ENCODE measurements around the gene ITPR2.
A peak's percentile ranks its signal among the peaks of the same experiment; 100 is the strongest.
"Not testable (repeated sequence)": the region's sequence is repeated elsewhere in the genome, so short reads cannot be mapped to it uniquely, and the experiment has no call there.

ITPR2 gene

DNA sequence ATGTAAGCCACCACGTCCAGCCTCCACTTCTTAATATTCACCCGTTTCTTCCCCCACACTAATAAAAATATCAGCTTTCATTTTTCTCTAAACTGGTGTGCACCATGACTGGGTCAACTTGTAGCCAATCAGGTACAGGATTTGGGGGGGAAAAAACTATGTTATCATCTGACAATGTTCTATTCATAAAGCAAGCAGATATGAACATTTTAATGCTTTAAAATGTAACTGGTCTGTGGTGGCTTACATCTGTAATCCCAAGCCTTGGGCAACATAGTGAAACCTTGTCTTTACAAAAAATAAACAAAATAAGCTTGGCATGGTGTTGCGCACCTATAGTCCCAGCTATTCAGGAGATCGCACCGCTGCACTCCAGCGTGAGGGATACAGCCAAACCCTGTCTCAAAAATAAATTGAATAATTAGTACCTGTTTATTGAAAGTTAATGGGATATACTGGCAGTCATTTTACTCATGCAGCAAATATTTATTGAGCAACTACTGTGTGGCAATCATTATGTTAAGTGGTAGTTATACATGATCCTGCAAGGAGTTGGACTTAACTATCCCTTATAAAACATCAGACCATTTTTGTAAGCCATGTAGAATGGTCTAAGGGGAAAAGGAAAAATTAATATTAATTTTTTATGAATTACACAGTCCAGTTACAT, 15.3 kb upstream of the ITPR2 start:
- no peak for DNase-seq

GRCh38 chr12:26847431-26847830, 14.4 kb upstream of the ITPR2 start:
- no peak for DNase-seq

GRCh38 chr12:26846416-26846815, 13.4 kb upstream of the ITPR2 start:
- DNase-seq = no peak

DNA sequence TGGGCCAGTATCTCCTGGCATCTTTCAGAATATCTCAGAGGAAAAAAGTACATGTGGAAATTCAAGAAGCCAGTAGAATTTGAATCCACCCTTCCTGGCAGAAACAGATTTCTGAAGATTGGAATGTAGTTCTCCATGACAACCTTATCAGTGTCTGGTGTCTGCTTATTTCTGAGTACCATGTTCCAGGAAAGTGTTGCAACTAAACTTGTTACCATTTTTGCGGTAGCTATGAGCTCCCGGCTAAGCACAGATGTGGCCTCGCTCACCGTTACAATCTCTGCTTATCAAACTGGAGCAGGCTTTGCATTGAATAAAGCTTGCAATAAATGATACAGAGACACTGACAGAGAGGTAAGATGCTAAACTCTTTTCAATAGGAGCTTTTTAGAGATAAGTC, 13.0 kb upstream of the ITPR2 start:
- DNase-seq = no peak

GRCh38 chr12:26845057-26845666, 12.2 kb upstream of the ITPR2 start:
- DNase-seq = peak; percentile 64 to 78 (median 64)

DNA sequence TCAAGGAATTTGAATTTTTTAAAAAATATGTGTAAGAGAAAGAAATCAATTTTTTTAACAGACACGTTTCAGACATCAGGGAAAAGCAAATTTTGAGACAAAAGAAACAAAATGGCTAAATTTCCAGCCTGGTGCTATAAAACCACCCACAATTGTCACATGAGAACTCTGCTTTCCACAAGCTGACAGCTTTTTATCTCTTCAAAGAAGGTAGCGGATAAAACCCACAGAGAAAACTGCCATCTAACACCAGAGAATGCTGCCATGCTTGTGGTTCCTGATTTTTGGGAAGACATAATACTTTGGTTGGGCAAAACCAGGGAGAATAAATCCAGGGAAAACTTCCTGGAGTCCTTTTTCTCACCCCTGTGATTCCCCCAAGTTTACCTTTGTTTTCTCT, 10.3 kb upstream of the ITPR2 start:
- no peak for DNase-seq

GRCh38 chr12:26841085-26841484, 8.1 kb upstream of the ITPR2 start:
- no peak for DNase-seq

DNA sequence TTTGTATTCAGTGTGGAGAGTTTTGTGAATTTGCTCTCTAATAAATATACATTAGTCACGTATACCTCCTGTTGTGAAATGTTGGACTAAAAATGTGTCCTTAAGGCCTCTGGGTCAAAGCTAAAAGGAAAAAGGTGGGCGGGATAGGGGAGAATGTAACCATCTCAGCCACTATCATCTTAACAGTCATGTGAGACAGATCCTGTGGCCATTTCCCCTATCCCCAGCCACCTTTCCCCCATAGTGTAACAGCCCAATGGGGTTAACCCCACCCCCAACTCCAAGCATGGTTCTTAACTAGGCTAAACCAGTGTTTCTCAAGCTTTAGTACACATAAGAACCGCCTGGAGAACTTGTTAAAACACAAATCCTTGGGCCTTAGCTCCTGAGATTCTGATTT, 6.5 kb upstream of the ITPR2 start:
- peak; percentile 78 to 80 (median 79) for DNase-seq

DNA sequence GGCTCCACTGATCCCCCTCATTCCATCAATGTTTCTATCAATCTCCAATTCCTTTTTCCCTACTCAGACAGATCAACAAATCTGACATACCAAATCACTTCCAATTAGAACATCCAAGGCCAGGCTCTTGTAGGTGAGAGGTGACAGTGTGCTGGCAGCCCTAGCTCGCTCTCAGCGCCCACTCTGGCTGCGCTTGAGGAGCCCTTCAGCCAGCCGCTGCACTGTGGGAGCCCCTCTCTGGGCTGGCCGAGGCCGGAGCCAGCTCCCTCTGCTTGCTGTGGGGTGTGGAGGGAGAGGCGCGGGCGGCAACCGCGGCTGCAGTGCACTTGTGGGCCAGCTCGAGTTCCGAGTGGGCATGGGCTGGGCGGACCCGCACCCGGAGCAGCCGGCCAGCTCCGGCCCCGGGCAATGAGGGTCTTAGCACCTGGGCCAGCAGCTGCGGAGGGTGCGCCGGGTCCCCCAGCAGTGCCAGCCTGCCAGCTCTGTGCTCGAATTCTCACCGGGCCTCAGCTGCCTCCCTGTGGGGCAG, 6.0 kb upstream of the ITPR2 start:
- no peak for DNase-seq

- DNase-seq = peak; percentile 26 to 38 (median 31)
Observed at GRCh38 chr12:26836201-26836600, 3.2 kb upstream of the ITPR2 start.

- not testable (repeated sequence) for DNase-seq
Observed at GRCh38 chr12:26834503-26835060, 1.6 kb upstream of the ITPR2 start.

DNA sequence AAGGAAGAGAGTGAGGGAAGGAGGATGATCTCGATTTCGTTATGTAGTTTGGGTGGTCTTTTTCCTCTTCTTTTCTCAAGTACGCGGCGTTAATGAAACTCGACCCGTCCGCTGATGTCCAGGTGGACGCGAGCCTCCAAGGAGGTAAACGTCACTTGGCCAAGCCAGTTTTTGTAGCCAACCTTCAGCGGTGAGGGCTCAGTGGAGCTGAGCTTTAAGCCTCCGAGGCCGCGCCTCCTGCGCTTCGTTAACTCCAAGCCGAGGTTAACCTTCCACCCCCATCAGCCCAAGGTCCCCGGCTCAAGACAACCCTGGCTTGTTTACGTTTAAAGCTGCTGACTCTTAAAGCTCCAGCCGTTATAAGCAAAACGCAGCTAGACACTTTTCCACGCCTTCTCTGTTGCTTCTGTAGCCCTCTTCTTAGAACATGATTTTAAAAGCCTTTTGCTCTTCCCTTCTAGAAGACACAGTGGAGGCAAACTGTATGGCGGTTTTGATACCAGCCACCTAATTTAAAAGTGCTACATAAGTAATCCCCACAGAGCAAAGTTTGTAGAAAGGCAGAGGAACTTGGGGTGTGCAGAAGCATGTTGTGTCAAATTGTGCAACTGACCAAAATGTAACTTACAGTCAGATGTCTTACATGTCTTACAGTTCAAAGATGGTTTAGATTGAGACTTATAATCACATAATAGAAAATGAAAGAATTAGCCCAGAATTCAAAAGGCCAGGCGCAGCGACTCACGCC, 923 bp upstream of the ITPR2 start:
- peak; percentile 41 to 54 (median 46) for DNase-seq

DNA sequence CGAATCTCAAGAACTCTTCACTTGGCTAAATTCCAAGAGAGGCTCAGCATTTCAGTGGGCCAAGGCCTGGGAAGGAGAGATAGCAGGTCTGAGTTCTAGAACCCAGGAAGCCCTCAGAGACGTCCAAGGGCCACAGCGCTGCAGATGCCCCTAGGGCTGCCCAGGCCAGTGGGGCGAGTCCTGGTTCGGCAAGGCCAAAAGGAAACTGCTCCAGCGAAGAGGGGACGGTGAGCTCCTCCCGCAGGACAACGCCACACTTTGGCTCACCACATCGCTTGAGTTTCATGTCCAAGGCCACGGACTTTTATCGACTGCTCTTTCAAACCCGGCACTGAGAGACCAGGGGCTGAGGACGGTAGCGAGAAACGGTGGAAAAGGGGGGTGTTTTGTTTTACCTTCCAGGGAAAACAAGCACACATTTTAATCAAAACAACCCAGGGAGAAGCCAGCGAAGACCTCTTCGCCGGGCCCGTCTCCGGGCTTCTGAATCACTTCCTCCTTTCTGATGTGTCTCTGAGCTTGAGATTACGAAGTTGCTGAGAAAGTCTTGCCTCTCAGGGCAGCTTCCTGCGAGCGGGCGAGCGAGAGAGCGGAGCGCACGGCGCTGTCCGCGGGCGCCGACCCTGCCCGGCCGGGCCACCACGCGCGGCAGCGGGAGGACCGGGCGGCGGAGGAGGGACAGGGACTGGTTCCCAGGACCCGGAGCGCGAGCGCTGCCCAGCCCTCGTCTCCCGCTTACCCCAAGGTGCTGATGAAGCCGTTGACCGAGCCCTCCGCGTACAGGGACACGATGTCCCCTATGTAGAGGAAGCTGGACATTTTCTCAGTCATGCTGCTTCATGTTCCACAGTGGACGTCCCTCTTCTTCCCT, 808 bp downstream of the ITPR2 start:
- DNase-seq = peak; percentile 88 to 92 (median 91)

DNA sequence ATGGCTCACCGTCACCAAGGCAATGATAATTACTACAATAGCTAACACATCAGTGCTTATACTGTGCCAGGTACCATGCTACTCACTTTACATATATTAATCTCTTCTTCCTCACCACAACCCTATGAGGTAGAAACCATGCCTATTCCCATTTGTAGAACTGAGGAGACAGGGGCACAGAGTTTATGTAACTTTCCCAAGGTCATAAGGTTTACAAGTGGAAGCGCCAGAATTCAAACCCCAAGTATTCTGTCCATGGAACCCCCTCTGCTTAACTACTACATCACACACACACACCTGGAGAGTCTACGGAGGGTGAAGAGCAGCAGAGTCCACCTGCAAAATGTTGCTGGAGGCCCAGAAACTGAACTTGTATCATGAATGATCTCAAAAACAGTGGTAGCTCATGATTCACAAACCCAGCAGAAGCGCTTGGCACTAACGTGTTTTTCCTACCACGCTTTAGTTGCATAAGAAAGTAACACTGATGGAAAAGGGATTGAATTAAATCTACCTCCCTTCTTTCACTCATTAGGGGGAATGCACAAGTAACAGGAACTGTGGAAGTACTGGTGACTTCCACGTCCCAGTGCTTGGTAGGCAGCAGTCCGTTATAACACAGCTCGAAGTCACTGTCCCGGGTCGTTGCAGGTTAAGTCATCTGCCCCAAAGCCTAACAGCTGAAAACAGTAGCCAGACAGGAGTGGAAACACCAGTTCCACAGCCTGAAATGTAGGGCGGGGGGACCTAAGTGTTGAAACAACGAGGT, 2.0 kb downstream of the ITPR2 start:
- DNase-seq = peak in 2 of 3 donors; percentile 30 to 34

DNA sequence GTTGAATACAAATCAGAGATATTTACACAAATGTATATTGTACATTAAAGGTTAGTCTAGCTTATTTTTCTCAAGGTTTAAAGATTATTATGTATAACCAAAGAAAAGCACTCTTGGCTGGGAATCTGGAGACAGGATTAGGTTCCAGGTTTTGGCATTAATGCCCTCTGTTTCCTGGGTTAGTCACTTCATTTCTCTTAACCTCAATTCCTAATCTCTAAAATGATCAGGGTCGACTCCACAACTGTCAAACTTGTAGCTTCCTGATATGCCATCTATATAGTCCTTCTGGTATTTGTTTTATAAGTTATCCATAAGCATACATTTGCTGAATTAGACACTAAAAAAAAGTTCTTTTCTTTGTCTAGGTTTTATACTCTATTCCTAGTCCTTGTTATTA, 2.6 kb downstream of the ITPR2 start:
- no peak for DNase-seq

- DNase-seq = no peak
Observed at GRCh38 chr12:26828280-26829073, 4.5 kb downstream of the ITPR2 start.

DNA sequence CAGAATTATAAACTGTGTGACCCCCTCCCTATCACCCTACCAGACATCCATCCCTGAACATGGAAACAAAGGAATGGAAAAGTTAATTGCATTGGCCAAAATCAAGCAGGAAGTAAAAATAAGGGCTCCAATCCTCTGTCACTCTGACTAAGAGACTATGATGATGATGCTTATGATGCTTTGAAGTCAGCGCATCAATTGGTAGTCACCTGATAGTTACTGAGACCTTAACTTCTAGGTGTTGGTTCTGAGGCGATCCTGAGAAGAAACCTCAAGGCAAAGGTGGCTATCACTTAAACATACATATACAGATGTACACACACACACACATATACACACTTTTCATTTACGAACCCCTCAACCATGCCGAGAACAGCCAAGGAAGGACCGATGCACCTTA, 6.6 kb downstream of the ITPR2 start:
- no peak for DNase-seq

- no peak for DNase-seq
Observed at GRCh38 chr12:26825459-26826016, 7.5 kb downstream of the ITPR2 start.

DNA sequence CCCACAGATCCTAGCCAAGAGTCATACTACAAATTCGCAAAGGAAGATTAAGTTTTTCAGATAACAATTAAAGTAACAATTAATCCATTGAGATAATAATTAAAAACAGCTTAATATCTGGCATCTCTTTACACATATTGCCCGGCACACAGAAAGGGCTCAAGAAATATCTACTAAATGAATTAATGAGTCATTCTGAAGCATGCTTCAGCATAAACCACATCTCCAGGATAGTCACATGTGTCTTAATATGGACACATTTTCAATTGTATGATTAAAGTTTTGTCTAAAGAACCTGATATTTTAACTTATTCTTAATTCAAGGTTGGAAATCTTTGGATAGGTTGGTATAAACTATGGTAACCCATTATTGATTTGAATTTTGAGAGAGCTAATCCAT, 9.6 kb downstream of the ITPR2 start:
- peak in 2 of 3 donors; percentile 38 to 53 for DNase-seq

GRCh38 chr12:26822026-26822425, 11.0 kb downstream of the ITPR2 start:
- DNase-seq = peak in 2 of 3 donors; percentile 31 to 59

Measured in suppressor macrophage treated with lipopolysaccharide for 1 hour (primary cell).